GM18907 (cell line): ENCODE results near the gene GALNT3.
A peak's percentile ranks its signal among the peaks of the same experiment; 100 is the strongest.

Experiments
- ATAC-seq: cut with Tn5 transposase; IDR thresholded peaks from one replicate; pipeline ENCODE4 v1.9.1; 2021; ENCODE audit warnings: mild to moderate bottlenecking, moderate library complexity; ENCODE audit not compliant: unreplicated experiment

The GALNT3 gene

GRCh38 chr2:165796819-165797530 lies 2.9 kb upstream of the GALNT3 start:
- ATAC-seq = no peak

GRCh38 chr2:165796129-165796528 lies 2.1 kb upstream of the GALNT3 start:
- no peak for ATAC-seq

- ATAC-seq = peak; percentile 22
Measured at GRCh38 chr2:165795011-165795410, 964 bp upstream of the GALNT3 start.

DNA sequence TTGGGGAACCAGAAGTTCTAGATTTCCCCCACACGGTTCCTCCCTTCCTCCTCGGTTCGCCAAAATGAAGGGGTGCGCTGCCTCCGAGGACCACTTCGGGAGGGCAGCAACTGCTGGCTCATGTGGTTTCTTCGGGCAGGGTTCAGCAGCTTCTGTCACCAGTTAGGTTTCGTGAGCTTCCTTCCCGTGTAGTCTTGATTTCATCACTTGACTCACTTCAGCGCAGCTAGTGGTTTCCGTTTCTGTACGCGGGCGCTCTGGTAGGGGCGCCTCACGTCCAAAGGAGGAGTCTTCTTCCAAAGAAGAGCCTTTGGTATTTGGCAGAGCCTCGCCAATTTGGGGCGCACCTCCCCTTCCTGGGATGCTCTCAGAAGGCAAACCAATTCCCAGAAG lies 485 bp upstream of the GALNT3 start:
- peak; percentile 99 for ATAC-seq

- peak; percentile 1 for ATAC-seq
Measured at GRCh38 chr2:165793161-165793778, 777 bp downstream of the GALNT3 start.

GRCh38 chr2:165792104-165792454 lies 2.0 kb downstream of the GALNT3 start:
- no peak for ATAC-seq

- no peak for ATAC-seq
Measured at GRCh38 chr2:165791421-165792103, 2.5 kb downstream of the GALNT3 start.

- no peak for ATAC-seq
Measured at GRCh38 chr2:165790466-165790865, 3.6 kb downstream of the GALNT3 start.

DNA sequence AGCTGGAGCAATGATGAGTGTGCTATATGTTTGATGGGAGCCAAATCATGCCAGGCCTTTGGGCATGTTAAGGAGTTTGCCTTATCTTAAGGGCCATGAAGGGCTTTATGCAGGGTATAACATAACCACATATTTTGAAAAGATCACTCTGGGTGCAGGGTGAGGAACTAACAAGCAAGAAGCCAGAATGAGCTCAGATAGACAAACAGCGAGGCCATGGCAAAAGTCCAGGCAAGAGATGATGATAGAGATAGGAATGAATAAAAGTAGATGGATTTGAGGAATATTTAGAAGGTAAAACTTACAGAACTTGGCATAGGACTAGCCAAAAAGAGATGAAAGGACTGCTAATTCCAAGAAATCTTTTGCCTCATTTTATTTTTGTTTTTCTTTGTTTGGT lies 6.7 kb downstream of the GALNT3 start:
- ATAC-seq = no peak

GRCh38 chr2:165779706-165780105 lies 14.3 kb downstream of the GALNT3 start:
- no peak for ATAC-seq

- no peak for ATAC-seq
Measured at GRCh38 chr2:165778653-165779451, 15.2 kb downstream of the GALNT3 start.

- ATAC-seq = no peak
Measured at GRCh38 chr2:165778187-165778556, 15.9 kb downstream of the GALNT3 start.

DNA sequence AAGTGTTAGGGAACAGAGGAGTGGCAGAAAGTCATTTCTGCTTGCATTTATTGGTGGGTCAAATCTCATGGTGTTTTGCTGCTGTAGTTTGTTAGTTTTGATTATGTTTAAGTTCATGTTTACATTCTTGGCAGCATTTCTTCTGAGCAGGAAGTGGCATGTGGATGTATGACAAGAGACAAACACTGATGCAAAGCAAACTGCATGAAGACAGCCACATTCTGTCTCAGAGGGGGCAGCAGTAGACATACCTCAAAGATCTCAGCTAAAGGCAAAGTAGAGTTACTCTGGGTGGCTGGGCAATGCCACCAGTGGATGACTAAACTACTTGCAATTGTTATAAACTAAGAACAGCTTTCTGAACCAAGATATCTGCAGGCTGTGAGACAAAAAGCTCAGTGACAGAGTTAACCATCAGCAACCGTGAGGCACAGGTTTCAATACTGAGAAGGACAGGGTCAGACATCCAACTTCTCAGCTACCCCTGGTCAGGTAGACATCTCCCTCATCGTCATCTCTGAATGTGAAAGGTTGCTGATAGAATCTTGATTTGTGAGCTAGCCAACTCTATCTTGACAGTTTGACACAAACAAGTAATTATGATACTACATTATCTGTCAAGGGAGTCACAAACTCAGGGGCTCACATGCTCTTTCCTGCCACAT lies 16.4 kb downstream of the GALNT3 start:
- no peak for ATAC-seq

DNA sequence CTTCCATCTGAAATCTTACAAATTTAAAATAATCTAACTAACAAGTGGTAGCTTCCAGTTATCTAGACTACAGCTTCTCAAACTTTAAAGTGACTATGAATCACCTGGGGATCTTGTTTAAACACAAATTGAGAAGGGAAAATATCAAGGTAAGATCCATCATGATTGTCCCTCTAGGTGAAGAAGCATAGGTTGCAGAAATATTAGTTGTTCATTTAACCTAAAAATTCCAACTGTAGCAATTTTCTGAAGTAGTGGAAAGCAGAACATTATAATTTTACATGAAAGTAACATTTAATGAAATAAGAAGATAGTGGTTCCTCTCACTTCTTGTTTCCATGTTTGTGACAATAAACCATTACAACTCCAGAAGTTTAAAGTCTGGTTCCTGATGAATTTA lies 17.3 kb downstream of the GALNT3 start:
- ATAC-seq = no peak

DNA sequence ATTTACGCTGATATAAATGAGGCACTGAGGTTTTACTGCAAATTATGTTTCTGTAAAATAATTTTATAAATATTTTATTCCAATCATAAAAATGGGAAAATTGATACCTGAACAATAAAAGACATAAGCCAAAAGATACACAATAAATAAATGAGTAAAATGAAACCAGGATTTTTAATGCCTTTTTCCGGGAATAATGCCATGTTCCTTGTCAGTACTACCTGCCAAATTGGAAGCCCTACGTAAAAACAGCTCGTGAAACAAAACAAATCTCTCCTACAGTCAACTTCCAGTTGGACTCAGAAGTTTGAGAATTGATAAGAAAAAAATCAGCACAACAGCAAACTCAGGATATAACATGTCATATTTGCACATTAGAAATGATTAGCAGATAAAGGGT lies 18.0 kb downstream of the GALNT3 start:
- ATAC-seq = no peak

GRCh38 chr2:165773684-165774083 lies 20.4 kb downstream of the GALNT3 start:
- no peak for ATAC-seq

- no peak for ATAC-seq
Measured at GRCh38 chr2:165772183-165772582, 21.9 kb downstream of the GALNT3 start.

- ATAC-seq = no peak
Measured at GRCh38 chr2:165766326-165766927, 27.6 kb downstream of the GALNT3 start.

GRCh38 chr2:165762723-165763122 lies 31.3 kb downstream of the GALNT3 start:
- ATAC-seq = no peak

- ATAC-seq = no peak
Measured at GRCh38 chr2:165757906-165758675, 36.0 kb downstream of the GALNT3 start.
